GM12872 (cell line): ENCODE results near the gene CSNK2A1.
A peak's percentile ranks its signal among the peaks of the same experiment; 100 is the strongest.

Experiments used
- CTCF ChIP-seq: IDR thresholded peaks from 3 replicates; pipeline ENCODE4 v1.5.1; 2011; ENCODE audit warnings: low read depth, mild to moderate bottlenecking, low read length, moderate library complexity; ENCODE audit not compliant: insufficient read depth

Gene CSNK2A1

DNA sequence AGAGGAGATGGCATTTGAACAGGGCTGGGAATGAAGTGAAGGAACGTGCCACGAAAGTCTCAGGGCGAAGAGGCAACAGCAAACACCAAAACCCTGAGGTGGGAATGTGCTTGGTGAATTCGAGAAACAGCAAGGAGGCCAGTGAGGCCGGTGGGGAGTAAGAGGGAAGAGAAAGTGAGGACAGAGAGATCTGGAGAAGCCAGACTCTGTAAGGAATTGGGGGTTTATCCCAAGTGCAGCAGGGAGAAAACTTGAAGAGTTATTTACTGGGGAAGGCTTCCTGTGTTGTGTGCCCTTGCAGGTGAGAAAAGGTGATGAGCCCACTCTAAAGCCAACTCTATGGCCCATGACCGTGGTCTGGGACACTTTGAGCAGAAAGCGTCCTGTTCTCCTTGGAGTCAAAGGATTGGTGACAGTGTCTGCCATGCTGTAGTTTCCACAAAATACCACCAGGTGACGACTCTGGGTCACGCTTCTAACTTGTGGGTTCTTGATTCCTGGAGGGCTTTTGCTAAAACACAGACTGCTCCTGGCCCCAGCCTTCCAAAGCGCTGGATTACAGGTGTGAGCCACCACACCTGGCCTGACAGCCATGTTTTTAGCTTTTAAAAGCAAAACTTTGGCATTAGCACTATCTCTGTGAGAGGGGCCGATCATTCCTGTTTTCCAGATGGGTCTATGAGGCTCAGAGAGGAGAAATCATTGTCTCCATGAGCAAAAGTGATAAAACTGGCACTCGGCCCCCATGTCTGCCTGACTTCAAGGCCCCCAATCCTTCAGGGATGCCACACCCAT is 18.0 kb upstream of the CSNK2A1 start:
- TF ChIP-seq CTCF, result peak; percentile 100

GRCh38 chr20:560680-561079 is 17.1 kb upstream of the CSNK2A1 start:
- no peak for TF ChIP-seq CTCF

DNA sequence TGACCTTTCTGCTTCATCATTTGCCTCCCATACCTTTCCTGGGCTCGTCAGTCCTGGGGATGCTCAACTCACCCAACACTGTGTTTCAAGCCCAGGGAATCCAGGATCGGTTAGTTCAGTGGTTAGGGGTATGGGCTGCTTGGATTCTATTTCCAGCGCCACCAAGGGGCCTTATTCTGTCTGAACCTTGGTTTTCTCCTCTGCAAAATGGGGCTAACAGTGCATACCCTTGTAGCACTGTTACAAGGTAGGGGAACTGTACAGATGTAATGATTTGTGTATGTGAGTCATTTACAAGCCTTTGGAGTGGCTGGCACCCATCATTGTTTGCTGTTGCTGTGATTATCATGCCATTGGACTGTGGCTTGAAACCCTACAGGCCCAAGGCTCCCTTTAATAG is 14.5 kb upstream of the CSNK2A1 start:
- TF ChIP-seq CTCF, result no peak

GRCh38 chr20:556984-557383 is 13.4 kb upstream of the CSNK2A1 start:
- TF ChIP-seq CTCF, result no peak

- TF ChIP-seq CTCF, result no peak
Observed at GRCh38 chr20:555976-556385, 12.4 kb upstream of the CSNK2A1 start.

- no peak for TF ChIP-seq CTCF
Observed at GRCh38 chr20:550611-551010, 7.0 kb upstream of the CSNK2A1 start.

GRCh38 chr20:549722-550496 is 6.3 kb upstream of the CSNK2A1 start:
- no peak for TF ChIP-seq CTCF
